ENCODE data around the gene TUBB4A. TPM values are rescaled to one million over a fixed set of nuclear protein-coding genes. Genes with fewer than 3 reads are reported as not detected.
A peak's percentile ranks its signal among the peaks of the same experiment; 100 is the strongest.

Gene TUBB4A
- total and polyA plus RNA-seq, 2 donors (not counting 1 experiment from before 2014, with no cell fraction given): not detected

DNA sequence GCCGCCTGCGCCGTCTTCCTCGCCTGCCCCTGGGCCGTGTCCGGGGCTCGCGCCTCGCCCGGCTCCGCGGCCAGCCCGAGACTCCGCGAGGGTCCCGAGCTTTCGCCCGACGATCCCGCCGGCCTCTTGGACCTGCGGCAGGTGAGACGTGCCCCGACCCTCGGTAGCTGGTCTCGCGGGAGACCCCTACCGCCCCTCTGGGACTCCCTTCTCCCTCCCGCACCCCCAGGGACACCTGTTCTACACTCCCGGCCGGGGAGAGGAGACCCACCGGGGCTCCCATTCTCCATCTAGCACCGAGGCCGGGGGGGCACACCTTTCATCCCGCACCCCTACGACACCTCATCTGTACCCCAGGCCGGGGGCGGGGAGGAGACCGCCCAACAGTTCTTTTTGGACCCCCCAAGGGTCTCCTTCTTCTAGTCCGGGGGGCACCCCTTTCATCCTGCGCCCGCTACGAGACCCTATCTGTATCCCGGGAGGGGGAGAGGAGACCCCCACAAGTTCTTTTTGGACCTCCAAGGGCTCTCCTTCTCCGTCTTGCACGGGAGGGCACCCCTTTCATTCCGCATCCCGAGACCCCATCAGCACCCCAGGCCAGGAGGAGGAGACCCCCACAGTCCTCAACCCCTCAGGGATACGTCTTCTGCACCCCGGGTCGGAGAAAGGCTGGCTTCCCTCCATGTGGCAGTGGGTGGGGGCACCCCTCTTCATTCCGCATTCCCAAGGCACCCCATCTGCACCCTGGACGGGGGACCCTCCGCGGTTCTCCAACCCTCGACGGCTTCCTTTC lies 29.2 kb upstream of the TUBB4A start:
- Histone ChIP-seq H3K9me3 (ENCODE audit: control insufficient read depth, insufficient read depth, low read depth, low read length) (no peaks in the 10 kb centered on the region), H3K9ac (ENCODE audit: insufficient read depth, low read length) (peak overlapping the region; percentile 53), H3K36me3 (ENCODE audit: control insufficient read depth, insufficient read depth, low read length) (no peaks in the 10 kb centered on the region), H3K27ac (ENCODE audit: insufficient read depth, low read length) (no peak overlapping the region), H2AFZ (ENCODE audit: low read length) (peak overlapping the region; percentile 81), H4K20me1 (ENCODE audit: control insufficient read depth, extremely low read depth, insufficient read depth, low read length) (no peaks in the 10 kb centered on the region), H3K4me1 (ENCODE audit: control insufficient read depth, extremely low read depth, insufficient read depth, low read length) (peaks cover 5% of the 10 kb centered on the region), H3K4me2 (ENCODE audit: extremely low read depth, insufficient read depth, low read length) (peak overlapping the region; percentile 90), H3K79me2 (ENCODE audit: control insufficient read depth, insufficient read depth, low read length) (no peaks in the 10 kb centered on the region), H3K27me3 (ENCODE audit: control insufficient read depth, insufficient read depth, low read length) (peaks cover 8% of the 10 kb centered on the region), H3K4me3 (replicated peaks in 1 of 4; ENCODE audit: control extremely low read depth in 1 of 4, insufficient read depth in 1 of 4, low read depth in 3 of 4, low read length in 4 of 4) (peak overlapping the region in 3 of 4 experiments; percentile 45 to 72 (median 62))
- no peak for TF ChIP-seq EZH2 (IDR thresholded peaks at IDR 0.05; ENCODE audit: low read length, missing control alignments)
- TF ChIP-seq, protein P1, sequence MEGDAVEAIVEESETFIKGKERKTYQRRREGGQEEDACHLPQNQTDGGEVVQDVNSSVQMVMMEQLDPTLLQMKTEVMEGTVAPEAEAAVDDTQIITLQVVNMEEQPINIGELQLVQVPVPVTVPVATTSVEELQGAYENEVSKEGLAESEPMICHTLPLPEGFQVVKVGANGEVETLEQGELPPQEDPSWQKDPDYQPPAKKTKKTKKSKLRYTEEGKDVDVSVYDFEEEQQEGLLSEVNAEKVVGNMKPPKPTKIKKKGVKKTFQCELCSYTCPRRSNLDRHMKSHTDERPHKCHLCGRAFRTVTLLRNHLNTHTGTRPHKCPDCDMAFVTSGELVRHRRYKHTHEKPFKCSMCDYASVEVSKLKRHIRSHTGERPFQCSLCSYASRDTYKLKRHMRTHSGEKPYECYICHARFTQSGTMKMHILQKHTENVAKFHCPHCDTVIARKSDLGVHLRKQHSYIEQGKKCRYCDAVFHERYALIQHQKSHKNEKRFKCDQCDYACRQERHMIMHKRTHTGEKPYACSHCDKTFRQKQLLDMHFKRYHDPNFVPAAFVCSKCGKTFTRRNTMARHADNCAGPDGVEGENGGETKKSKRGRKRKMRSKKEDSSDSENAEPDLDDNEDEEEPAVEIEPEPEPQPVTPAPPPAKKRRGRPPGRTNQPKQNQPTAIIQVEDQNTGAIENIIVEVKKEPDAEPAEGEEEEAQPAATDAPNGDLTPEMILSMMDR (conservative IDR thresholded peaks at IDR 0.05 in 1 of 2, IDR thresholded peaks at IDR 0.05 in 1 of 2; ENCODE audit: low read depth in 1 of 2, low read length in 2 of 2): no peak
- no peak for DNase-seq (ENCODE audit: low read depth in 2 of 2)

DNA sequence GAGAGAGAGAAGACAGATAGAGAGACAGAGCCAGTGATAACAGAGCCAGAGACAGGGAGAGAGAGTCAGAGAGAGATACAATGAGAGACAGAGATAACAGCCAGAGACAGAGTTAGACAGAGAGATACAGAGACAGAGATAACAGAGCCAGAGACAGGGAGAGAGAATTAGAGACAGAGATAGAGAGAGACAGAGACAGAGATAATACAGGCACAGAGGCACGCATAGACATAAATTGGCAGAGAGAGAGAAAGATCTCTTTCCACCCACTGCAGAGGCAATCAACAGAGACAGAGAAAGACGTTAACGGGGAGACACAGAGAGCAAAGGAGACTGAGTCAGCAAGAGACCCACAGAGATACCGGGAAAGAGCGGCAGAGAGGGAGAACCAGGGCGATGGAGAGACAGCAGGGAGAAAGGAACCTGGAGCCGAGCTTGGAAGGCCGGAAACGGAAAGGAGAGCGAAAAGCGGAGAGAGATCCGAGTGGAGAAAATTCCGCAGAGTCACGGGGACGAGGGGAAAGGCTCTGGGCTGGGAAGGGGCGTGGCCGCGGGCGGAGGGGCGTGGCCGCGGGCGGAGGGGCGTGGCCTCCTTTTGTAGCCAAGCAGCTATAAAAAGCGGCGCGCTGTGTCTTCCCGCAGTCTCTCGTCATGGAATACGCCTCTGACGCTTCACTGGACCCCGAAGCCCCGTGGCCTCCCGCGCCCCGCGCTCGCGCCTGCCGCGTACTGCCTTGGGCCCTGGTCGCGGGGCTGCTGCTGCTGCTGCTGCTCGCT lies 28.5 kb upstream of the TUBB4A start, which contains the start of gene TNFSF9:
Gene TNFSF9, plus strand, starts transcription at position 641 of the 777 bp plus-strand sequence. Its CDS starts 11 bp downstream, at position 652.
- peak within 1 kb of the TSS; percentile 45 to 86 (median 67) for H3K4me3 ChIP-seq (replicated peaks in 1 of 4; ENCODE audit: control extremely low read depth in 1 of 4, insufficient read depth in 1 of 4, low read depth in 3 of 4, low read length in 4 of 4)
- peaks cover 8% of the 10 kb centered on the region for H3K27me3 ChIP-seq (ENCODE audit: control insufficient read depth, insufficient read depth, low read length)
- H3K36me3 ChIP-seq (ENCODE audit: control insufficient read depth, insufficient read depth, low read length): no peaks in the 10 kb centered on the region
- no peaks in the 10 kb centered on the region for H3K9me3 ChIP-seq (ENCODE audit: control insufficient read depth, insufficient read depth, low read depth, low read length)
- H3K4me2 ChIP-seq (ENCODE audit: extremely low read depth, insufficient read depth, low read length): peak within 1 kb of the TSS; percentile 90
- H4K20me1 ChIP-seq (ENCODE audit: control insufficient read depth, extremely low read depth, insufficient read depth, low read length): no peaks in the 10 kb centered on the region
- no peak for TF ChIP-seq EZH2 (IDR thresholded peaks at IDR 0.05; ENCODE audit: low read length, missing control alignments)
- TF ChIP-seq, protein P1 (conservative IDR thresholded peaks at IDR 0.05 in 1 of 2, IDR thresholded peaks at IDR 0.05 in 1 of 2; ENCODE audit: low read depth in 1 of 2, low read length in 2 of 2): no peak
- peaks cover 5% of the 10 kb centered on the region for H3K4me1 ChIP-seq (ENCODE audit: control insufficient read depth, extremely low read depth, insufficient read depth, low read length)
- DNase-seq (ENCODE audit: low read depth in 2 of 2): peak; percentile 79
- peak within 1 kb of the TSS; percentile 52 for H3K27ac ChIP-seq (ENCODE audit: insufficient read depth, low read length)
- peak within 1 kb of the TSS; percentile 53 for H3K9ac ChIP-seq (ENCODE audit: insufficient read depth, low read length)
- no peaks in the 10 kb centered on the region for H3K79me2 ChIP-seq (ENCODE audit: control insufficient read depth, insufficient read depth, low read length)
- peak within 1 kb of the TSS; percentile 95 for H2AFZ ChIP-seq (ENCODE audit: low read length)

DNA sequence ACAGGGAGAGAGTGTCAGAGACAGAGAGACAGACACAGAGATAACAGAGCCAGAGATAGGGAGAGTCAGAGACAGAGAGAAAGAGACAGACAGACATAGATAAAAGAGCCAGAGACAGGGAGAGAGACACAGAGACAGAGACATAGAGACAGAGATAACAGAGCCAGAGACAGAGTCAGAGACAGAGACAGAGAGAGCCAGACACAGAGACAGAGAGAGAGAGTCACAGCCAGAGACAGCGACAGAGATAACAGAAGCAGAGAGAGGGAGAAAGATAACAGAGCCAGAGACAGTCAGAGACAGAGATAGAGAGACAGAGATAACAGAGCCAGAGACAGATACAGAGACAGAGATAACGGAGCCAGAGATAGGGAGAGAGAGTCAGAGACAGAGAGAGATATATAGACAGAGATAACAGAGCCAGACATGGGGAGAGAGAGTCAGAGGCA lies 27.9 kb upstream of the TUBB4A start:
- TF ChIP-seq EZH2 (IDR thresholded peaks at IDR 0.05; ENCODE audit: low read length, missing control alignments): no peak
- TF ChIP-seq, protein P1 (conservative IDR thresholded peaks at IDR 0.05 in 1 of 2, IDR thresholded peaks at IDR 0.05 in 1 of 2; ENCODE audit: low read depth in 1 of 2, low read length in 2 of 2): no peak
- Histone ChIP-seq H3K79me2 (ENCODE audit: control insufficient read depth, insufficient read depth, low read length) (no peaks in the 10 kb centered on the region), H3K27me3 (ENCODE audit: control insufficient read depth, insufficient read depth, low read length) (peaks cover 8% of the 10 kb centered on the region), H4K20me1 (ENCODE audit: control insufficient read depth, extremely low read depth, insufficient read depth, low read length) (no peaks in the 10 kb centered on the region), H2AFZ (ENCODE audit: low read length) (peak overlapping the region; percentile 95), H3K9me3 (ENCODE audit: control insufficient read depth, insufficient read depth, low read depth, low read length) (no peaks in the 10 kb centered on the region), H3K4me2 (ENCODE audit: extremely low read depth, insufficient read depth, low read length) (peak overlapping the region; percentile 90), H3K9ac (ENCODE audit: insufficient read depth, low read length) (peak overlapping the region; percentile 2), H3K4me3 (replicated peaks in 1 of 4; ENCODE audit: control extremely low read depth in 1 of 4, insufficient read depth in 1 of 4, low read depth in 3 of 4, low read length in 4 of 4) (peak overlapping the region; percentile 45 to 86 (median 67)), H3K27ac (ENCODE audit: insufficient read depth, low read length) (peak overlapping the region; percentile 52), H3K4me1 (ENCODE audit: control insufficient read depth, extremely low read depth, insufficient read depth, low read length) (peaks cover 5% of the 10 kb centered on the region), H3K36me3 (ENCODE audit: control insufficient read depth, insufficient read depth, low read length) (no peaks in the 10 kb centered on the region)
- no peak for DNase-seq (ENCODE audit: low read depth in 2 of 2)

All from fibroblast of lung (primary cell).